HG02885 (cell line): ENCODE measurements around the gene MAST1.
"Not testable (repeated sequence)": the region's sequence is repeated elsewhere in the genome, so short reads cannot be mapped to it uniquely, and the experiment has no call there.

Experiments used
- ATAC-seq: cut with Tn5 transposase; IDR thresholded peaks from one replicate; pipeline ENCODE4 v1.9.1; 2021; ENCODE audit warnings: mild to moderate bottlenecking; ENCODE audit not compliant: unreplicated experiment, poor library complexity

Gene MAST1

DNA sequence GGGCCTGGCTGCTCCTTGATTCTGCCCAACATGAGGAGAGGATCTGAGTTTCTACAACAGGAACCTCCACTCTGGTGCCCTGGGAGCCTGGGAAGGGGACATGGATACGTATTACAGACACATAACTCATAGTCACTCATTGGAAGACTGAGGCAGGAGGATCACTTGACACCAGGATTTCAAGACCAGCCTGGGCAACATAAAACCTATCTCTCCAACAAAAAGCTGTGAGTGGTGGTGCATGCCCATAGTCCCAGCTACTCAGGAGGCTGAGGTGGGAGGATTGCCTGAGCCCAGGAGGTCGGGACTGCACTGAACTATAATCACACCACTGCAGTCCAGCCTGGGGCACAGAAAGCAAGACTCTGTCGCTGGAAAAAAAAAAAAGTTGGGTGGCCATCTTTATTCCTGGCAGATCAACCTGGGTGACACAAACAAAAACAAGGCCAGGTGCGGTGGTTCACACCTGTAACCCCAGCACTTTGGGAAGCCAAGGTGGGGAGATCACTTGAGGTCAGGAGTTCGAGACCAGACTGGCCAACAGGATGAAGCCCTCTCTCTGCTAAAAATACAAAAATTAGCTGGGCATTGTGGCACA, 49.8 kb downstream of the MAST1 start:
- no peak for ATAC-seq

DNA sequence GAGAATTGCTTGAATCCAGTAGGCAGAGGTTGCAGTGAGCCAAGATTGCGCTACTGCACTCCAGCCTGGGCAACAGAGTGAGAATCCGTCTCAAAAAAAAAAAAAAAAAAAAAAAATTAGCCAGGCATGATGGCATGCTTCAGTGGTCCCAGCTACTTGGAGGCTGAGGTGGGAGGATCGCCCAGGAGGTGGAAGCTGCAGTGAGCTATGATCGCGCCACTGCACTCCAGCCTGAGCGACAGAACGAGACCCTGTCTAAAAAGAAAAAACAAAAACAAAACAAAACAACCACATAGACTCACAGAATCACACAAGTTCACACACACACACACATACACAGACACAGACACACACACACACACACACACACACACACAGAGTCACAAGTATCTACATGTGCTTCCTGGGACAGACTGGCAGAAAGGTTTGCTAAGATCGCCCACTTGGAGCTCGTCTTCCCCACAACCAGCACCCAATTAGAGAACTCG, 52.0 kb downstream of the MAST1 start:
- not testable (repeated sequence) for ATAC-seq

GRCh38 chr19:12890787-12891552, 52.7 kb downstream of the MAST1 start, which contains the start of gene GCDH:
TSS of gene GCDH (plus strand) at chr19:12891160. CDS start at chr19:12891305, 145 bp downstream.
- ATAC-seq: peak; percentile 93

GRCh38 chr19:12891553-12892021, 53.3 kb downstream of the MAST1 start:
- no peak for ATAC-seq

DNA sequence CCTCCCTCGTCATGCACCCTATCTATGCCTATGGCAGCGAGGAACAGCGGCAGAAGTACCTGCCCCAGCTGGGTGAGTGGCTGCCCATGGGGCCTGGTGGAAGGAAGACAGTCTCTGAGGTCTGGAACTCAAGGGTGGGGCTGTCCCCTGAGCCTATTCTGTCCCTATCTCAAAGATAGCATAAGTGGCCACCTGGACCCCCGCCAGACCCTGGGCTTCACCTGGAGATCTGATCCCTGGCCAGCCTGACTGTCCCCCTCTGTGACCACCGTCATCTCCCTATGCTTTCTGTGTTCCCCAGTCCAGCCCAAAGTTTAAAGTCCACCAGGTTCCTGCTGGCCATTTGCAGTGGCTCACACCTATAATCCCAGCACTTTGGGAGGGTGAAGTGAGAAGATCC, 55.3 kb downstream of the MAST1 start:
- ATAC-seq: no peak

GRCh38 chr19:12896460-12896859, 58.1 kb downstream of the MAST1 start:
- ATAC-seq: no peak

DNA sequence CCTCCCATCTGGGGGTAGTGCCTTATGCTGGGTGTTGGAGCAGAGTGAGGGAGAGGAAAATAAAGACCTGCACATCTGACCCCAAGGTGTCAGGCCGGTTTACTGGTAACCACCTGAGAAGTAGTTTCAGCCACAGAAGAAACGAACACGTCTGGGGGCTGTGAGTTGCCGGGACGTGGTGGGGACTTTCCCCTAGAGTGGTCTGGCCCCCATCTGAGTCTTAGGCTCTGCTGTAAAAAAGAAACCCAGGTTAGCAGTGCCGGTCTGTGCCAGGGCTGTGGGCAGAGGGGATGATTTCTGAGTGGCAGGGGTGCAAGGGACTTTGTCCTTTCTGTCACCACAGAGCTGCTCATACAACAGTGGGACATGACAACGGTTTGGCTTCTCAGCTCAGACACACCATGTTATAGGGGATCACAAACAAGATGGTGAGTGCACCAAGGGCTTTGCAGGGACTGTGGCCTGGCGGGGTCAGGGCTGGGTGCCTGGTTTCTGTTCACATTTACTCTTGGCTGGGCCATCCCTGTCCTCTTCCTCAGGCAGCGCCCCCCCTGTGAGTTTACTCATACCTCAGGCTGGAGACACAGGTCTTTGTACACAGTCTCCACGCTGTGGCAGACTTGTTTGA, 61.7 kb downstream of the MAST1 start:
- ATAC-seq: no peak

DNA sequence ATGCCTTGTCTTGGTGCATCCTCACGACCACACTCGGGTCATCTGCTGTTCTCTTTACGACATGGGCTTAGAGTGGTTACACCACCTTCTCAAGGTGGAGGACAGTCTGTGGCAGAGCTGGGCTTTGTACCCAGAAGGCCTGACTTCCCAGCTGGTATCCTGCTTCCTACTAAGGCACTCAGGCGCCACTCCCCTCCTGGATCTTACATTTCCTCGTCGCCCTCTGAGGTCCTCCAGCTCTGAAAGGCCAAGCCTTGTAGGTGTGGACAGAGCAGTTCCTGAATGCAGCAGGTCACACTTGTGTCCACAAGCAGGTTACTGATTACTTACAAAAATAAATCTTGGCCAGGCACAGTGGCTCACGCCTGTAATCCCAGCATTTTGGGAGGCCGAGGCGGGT, 68.9 kb downstream of the MAST1 start:
- ATAC-seq: no peak

GRCh38 chr19:12912571-12912970, 74.3 kb downstream of the MAST1 start:
- no peak for ATAC-seq

DNA sequence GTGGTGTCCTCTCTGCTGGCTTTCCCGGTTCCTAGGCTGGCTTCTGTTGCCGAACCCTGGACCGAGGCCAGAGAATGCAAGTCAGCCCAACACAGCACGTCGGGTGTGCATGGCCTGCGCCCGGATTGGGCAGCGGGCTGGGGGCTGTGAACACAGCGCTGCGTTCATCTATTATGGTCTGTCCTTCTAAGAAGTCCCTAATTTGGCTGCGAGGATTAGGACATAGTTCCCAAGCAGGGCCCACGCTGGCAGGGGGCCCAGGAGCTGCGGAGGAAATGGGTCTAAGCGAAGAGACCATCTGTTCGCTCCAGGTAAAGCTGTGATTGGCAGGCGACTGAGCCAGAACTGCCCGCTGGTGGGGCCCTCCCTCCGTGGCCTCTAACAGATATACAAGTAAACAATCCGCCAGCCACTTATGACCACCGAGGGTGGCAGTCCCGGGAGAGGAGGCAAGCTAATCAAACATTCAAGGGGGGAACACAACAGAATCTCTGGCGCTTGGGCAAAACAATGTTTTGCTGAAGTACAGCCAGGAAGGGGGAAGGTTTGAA, 74.8 kb downstream of the MAST1 start:
- ATAC-seq: no peak

DNA sequence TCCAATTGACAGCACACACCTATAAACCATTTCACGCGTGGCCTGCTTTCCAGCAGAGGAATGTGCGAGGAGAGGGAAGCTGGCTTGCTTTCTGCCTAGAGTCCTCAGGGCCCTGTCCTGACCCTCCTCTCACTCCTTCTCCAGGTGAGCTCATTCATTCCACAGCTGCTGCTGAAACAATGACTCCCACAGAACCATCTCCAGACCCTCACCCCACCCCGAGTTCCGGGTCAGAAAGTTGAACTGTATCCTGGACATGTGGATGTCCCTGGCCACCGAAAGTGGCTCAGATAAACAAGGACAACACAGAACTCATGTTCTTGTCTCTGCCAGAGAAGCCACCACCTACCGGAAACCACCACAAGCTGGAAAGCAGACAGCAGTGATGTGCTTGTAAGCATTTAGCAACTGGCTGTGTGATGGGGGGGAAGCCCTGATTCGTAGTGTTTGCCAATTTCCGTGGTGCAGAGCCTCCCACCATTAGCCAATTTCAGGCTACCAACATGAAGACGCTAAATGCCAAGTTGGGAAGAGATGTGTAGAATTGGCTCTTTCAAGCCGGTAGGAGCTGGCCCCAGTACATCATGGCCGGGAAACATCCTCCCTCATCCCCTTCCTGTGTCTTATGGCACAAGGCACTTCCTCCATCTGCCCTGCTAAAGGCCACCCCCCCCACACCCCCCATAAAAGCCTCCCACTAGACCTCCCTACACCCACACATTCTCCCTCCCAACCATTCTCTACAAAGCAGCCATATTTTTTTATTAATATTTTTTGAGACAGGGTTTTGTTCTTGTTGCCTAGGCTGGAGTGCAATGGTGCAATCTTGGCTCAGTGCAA, 75.8 kb downstream of the MAST1 start:
- ATAC-seq: no peak

GRCh38 chr19:12915860-12916259, 77.5 kb downstream of the MAST1 start:
- ATAC-seq: not testable (repeated sequence)

GRCh38 chr19:12918253-12918652, 79.9 kb downstream of the MAST1 start:
- ATAC-seq: no peak

DNA sequence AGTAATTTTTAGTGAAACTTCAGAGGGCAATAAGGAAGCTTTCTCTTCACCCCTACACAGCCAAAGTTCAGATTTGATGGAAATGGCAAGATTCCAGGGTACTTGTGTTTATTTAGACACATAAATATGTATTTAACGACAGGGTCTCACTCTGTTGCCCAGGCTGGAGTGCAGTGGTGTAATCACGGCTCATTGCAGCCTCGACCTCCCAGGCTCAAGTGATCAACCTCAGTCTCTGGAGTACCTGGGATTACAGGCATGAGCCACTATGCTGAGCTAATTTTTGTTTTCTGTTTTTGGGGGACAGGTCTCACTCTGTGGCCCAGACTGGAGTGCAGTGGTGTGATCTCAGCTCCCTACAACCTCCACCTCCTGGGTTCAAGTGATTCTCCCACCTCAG, 82.7 kb downstream of the MAST1 start:
- no peak for ATAC-seq

DNA sequence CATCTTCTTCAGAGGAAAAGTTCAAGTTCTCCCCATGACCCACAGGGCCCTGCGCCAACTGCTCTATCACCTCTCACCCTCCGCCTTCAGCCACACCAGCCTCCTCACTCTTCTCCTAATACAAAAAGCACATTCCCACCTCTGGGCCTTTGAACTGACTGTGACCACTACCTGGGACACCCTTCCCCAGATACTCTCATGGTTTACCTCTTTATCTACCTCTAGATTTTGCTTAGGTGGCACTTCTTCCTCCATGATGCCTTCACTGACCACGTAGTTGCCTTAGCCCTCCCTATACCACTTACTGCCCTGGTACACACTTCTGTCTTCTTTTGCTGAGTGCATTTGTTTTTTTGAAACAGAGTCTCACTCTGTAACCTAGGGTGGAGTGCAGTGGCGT, 84.6 kb downstream of the MAST1 start:
- no peak for ATAC-seq
